KG1 (cell line): ENCODE results near the gene CSMD2.

Experiments used
- DNase-seq: peaks from one replicate; lab custom pipeline; 2025; lab: John Stamatoyannopoulos, UW

Gene CSMD2

DNA sequence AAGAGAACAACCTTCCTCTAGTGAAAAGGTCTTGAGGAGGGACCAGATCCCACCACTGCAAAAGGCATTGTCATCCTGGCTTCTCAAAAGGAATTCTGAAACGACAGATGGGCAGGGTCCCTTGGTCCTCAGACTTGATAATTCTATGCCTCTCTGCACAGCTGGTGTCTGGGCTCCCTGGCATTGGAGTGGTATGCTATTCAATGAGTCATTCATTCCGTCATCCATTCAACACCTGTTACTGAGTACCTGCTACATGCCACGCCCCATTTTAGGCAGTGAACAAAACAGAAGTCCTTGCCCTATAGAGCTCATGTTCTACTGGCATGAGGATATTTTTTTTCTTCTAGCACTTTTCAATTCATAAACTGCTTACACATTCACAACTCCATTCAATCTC lies 347.0 kb downstream of the CSMD2 start:
- no peak for DNase-seq

GRCh38 chr1:33815061-33815460 lies 350.0 kb downstream of the CSMD2 start:
- DNase-seq = no peak

DNA sequence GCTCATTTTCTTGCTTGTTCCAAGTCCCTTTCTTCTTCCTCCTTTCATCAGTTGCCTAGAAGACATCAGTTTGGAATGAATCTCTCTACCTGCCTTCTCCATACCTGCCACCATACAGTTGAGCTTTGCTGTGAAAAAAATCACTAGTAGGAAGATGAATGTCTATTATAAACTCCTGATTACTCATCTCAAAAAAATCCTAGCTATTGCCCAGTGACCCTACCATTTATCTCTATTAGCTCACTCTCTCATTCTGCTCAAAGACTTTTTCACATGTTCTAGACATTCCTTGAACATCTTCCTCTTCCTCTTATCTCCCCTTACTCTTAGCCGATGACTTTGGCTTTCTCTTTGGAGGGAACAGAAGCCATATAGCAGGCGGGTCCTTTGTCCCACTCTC lies 350.9 kb downstream of the CSMD2 start:
- DNase-seq = no peak

DNA sequence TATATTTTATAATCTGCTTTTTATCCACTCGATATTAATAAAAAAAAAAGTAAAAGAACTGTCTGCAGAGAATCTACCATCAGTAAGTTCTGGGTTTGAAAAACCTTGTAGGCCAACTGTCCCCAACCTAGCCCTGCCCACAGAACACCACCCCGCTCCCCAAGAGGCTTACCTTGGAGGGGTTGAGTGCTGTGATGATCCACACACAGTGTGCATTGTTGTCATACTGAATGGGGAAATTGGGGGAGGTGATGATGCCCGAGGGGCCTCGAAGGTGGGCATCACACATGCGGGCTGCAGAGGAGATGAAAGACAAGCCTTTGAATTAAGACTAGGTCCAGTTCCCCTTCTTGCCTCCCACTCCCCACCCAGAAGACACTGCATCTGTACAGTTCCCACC lies 354.5 kb downstream of the CSMD2 start:
- no peak for DNase-seq

DNA sequence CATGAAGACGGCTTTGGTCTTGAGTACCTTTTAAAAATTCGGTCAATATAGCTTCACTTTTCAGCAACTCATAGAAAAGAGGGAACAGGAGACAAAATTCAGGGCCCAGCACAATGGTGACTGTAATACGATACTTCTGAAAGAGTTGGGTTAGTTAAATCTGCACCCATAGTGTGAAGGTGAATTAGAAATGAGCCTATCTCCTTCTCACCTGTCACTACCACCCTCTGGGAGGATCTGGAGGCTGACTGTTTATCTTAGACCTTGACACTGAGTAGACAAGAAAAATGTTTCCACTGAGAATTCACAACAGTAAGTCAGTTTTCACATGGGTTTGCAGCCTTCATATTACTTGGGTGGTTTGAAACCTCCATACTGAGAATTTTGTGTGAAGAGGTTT lies 359.0 kb downstream of the CSMD2 start:
- no peak for DNase-seq

GRCh38 chr1:33802268-33802667 lies 362.8 kb downstream of the CSMD2 start:
- DNase-seq = no peak

GRCh38 chr1:33797849-33798248 lies 367.2 kb downstream of the CSMD2 start:
- DNase-seq = no peak

DNA sequence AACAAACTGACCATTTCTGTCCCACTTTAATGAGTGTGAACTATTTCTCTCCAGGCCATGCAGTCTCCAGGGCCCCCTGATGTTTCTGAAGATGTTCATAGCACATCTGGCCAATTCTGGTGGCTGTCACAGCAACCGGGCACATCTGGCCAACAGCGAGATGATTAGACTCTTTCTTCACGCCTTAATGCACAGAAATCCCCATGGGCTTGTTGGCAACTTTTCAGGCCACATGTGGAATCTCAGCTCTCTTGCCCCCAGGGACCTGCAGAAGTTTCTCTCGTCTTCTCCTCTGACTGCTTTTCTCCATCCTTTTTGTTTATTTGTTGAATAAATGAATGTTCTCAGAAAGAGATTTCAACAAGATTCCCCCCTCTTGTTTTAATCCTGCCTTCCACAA lies 372.4 kb downstream of the CSMD2 start:
- no peak for DNase-seq

- no peak for DNase-seq
These were observed 372.8 kb downstream of the CSMD2 start for GRCh38 chr1:33792216-33792615.

DNA sequence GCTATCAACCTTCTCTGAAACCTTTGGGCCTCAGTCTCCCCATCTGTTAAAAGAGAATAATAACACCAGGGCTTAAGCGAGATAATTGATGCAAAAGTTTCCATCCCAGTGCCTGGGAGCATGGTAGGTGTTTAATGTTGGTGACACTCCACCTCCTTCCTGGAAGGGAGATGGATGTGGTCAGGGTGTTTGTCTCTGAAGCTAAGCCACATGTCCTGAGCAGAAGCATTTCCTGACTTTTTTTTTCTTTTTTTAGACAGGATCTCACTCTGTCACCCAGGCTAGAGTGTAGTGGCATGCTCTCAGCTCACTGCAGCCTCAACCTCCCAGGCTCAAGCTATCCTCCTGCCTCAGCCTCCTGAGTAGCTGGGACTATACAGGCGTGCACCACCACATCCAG lies 373.8 kb downstream of the CSMD2 start:
- no peak for DNase-seq

GRCh38 chr1:33790577-33790976 lies 374.5 kb downstream of the CSMD2 start:
- DNase-seq = no peak

- no peak for DNase-seq
These were observed 380.2 kb downstream of the CSMD2 start for GRCh38 chr1:33784876-33785275.

GRCh38 chr1:33782776-33783175 lies 382.3 kb downstream of the CSMD2 start:
- no peak for DNase-seq

DNA sequence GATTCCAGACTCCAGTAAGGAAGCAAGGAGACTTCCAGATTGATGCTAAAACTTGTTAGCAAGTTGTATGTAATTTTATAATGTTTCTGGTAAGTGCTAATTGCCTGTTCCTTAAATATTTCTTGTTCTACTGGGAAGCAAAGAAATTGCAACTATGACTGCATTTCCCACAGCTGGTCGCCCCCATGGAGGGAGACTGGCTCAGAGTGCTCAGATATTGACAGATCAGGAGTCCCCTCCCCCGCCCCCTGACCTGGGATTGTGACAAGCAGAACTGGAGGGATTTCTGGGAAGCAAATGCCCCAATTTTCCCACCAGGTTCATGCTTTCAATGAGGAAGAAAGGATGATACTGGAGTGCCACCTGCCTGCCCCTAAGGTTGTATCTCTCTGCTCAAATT lies 383.4 kb downstream of the CSMD2 start:
- no peak for DNase-seq

DNA sequence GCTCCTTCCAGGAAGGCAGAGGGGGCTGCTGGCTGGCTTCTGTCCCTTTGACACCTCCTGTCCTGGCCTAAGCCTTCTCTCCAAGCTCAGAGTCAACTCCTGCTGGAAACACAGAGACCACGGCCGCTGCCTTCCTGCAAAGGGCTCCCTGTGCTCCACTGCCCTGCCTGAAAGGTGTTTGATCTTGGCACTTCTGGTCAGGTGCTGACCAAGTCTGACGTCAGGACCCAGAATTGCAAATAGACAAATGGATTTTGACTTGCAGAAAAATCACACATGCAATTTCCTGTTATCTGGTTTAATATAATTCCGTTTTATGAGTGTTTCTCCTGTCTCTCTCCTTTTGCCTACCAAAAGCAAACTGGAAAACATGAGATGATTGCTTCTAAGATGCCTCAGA lies 387.7 kb downstream of the CSMD2 start:
- no peak for DNase-seq

DNA sequence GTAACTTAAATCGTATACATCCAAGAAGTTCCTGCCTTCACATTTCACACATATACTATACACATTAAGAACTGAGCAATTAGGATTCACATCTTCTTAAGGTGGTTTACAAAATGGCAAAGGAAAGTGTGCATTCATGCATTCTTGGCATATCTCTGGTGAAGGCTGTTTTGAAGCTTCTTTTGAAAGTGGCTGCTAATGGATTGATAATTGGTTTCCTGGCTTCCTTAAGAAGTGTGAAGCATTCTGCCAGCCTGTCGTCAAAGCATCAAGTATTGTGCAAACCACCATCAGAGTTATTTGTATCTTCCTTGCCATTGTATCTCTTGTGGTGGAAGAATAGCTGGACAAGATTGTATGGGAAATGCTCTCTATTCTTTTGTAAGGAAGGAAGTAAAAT lies 396.2 kb downstream of the CSMD2 start:
- DNase-seq = no peak

GRCh38 chr1:33768106-33768505 lies 396.9 kb downstream of the CSMD2 start:
- DNase-seq = no peak

GRCh38 chr1:33764149-33764548 lies 400.9 kb downstream of the CSMD2 start:
- no peak for DNase-seq

- no peak for DNase-seq
These were observed 401.6 kb downstream of the CSMD2 start for GRCh38 chr1:33763406-33763805.

- no peak for DNase-seq
These were observed 402.1 kb downstream of the CSMD2 start for GRCh38 chr1:33762962-33763361.

DNA sequence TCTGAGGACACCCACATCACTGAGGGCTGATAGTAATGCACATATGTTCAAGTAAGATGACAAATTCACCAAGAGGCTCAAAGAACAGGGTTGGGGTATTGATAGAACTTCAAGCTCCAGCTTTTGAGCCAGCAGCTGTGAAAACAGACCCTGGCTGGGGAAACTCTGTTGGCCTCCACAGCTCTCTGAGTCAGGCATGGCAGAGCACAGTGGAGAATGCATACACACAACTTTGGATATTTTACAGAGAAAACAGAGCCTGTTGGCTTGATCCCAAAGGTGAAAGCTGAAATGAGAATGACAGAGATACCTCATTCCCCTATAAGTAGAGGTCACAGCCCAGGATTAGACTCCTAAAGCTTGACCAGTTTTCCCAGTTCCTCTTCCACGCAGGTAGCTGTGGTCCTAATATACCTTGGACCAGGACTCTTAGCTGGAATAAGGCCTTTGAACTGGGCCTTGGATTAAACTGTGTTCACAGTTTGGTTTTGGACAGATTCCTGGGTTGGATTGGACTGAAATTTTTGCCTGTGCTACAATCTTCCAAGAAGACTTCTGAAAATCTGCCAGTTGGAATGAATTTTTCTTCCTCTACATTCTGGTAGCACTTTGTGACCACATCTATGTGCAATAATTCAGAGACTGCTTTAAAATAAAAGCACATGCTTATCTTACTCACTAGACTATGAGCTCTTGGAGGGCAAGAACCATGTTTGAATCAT lies 402.8 kb downstream of the CSMD2 start:
- DNase-seq = no peak

DNA sequence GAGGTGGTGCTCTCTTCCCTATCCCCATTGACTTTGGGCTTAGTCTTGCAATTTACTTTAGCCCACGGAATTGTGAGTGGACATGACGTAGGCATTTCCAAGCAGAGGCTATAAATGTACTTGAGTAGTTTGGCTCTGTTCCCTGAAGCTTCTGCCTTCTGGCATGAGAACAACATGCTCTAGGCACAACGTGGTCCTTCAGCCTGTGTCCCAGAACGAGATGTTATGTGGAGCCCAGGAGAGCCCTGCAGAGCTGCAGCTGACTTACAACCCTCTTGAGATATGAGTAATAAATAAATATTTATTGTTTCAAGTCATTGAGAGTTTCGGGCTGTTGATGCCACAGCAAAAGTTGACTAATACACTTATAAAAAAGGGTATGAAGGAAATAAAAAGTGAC lies 406.3 kb downstream of the CSMD2 start:
- DNase-seq = no peak

DNA sequence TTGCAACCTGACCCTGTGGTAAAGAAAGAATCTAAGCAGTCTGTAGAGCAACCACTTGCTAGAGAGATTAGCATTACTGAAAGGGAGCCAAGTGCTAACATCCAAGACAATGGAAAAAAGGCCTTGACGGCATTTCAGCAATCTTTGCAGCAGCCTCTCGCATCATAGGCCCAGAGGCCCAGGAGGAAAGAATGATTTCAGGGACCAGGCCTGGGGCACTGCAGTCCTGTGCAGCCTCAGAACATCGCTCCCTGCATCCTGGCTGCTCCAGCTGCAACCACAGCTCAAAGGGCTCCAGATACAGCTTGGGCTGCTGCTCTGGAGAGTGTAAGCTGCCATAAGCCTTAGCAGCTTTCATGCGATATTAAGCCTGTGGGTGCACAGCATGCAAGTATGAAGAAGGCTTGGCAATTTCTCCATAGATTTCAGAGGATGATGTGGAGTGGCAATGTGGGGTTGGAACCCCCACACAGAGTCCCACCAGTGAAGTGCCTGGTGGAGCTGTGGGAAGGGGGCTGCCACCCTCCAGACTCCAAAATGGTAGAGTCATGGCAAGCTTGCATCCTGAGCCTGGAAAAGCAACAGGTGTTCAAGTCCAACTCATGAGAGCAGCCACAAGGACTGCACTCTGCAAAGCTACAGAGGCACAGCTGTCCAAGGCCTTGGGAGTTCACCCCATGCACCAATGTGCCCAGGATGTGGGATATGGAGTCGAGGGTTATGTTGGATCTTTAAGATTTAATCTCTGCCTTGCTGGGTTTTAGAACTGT lies 411.8 kb downstream of the CSMD2 start:
- DNase-seq = no peak

- DNase-seq = no peak
These were observed 419.1 kb downstream of the CSMD2 start for GRCh38 chr1:33745942-33746341.
